Measurements from ENCODE around the gene YES1. TPM values are rescaled to one million over a fixed set of nuclear protein-coding genes. Genes with fewer than 3 reads are reported as not detected.

YES1 gene
- total and polyA plus RNA-seq, 8 donors: 10.7 to 35.2 (median 29.2) TPM

GRCh38 chr18:833197-833596, 21.2 kb upstream of the YES1 start:
- DNase-seq (no peak), FAIRE-seq (no peak), ATAC-seq (no peak)
- WGBS, 2 donors: 53 to 59% methylated on average over 4 of the region's 4 CpGs
- Histone ChIP-seq H3K27me3 (no peaks in the 10 kb centered on the region), H3K4me3 (no peak overlapping the region), H3K27ac (no peak overlapping the region), H3K4me1 (no peaks in the 10 kb centered on the region), H3K36me3 (no peaks in the 10 kb centered on the region), H3K9me3 (no peaks in the 10 kb centered on the region)
- no peak for TF ChIP-seq CTCF (IDR thresholded peaks at IDR 0.05)
- intact Hi-C loops (cut with DNase I): loop anchor here in 2 of 3 donors (5.0 to 10.0 kb wide), 2 partner anchors 91 to 208 kb away; no protein-coding TSS in a partner anchor

GRCh38 chr18:832085-832681, 20.1 kb upstream of the YES1 start:
- Histone ChIP-seq H3K9me3 (no peaks in the 10 kb centered on the region), H3K4me3 (no peak overlapping the region), H3K4me1 (no peaks in the 10 kb centered on the region), H3K36me3 (no peaks in the 10 kb centered on the region), H3K27me3 (no peaks in the 10 kb centered on the region), H3K27ac (no peak overlapping the region)
- peak in 4 of 6 donors; percentile 16 to 56 (median 39) for DNase-seq
- no peak for FAIRE-seq
- 10 to 14% methylated on average over 16 of the region's 16 CpGs for WGBS, 2 donors
- TF ChIP-seq CTCF (IDR thresholded peaks at IDR 0.05): no peak
- intact Hi-C loops (cut with DNase I): loop anchor here in 2 of 3 donors (5.0 to 10.0 kb wide), 2 partner anchors 90 to 207 kb away; no protein-coding TSS in a partner anchor
- ATAC-seq: peak in 3 of 4 donors; percentile 33 to 66 (median 54)

- H3K27ac ChIP-seq: no peak overlapping the region
- no peaks in the 10 kb centered on the region for H3K27me3 ChIP-seq
- H3K4me3 ChIP-seq: no peak overlapping the region
- intact Hi-C loops (cut with DNase I): loop anchor here in 2 of 3 donors (5.0 to 10.0 kb wide), 2 partner anchors 88 to 206 kb away; no protein-coding TSS in a partner anchor
- FAIRE-seq (no peak), DNase-seq (no peak), ATAC-seq (peak in 3 of 4 donors; percentile 28 to 68 (median 34))
- no peaks in the 10 kb centered on the region for H3K4me1 ChIP-seq
- no peaks in the 10 kb centered on the region for H3K9me3 ChIP-seq
- no peaks in the 10 kb centered on the region for H3K36me3 ChIP-seq
- no peak for TF ChIP-seq CTCF (IDR thresholded peaks at IDR 0.05)
- WGBS, 2 donors: 32 to 35% methylated on average over 5 of the region's 5 CpGs
Measured at GRCh38 chr18:830315-830901, 18.4 kb upstream of the YES1 start.

- no peaks in the 10 kb centered on the region for H3K27me3 ChIP-seq
- FAIRE-seq (no peak), ATAC-seq (no peak), DNase-seq (no peak)
- H3K36me3 ChIP-seq: no peaks in the 10 kb centered on the region
- H3K4me3 ChIP-seq: no peak overlapping the region
- TF ChIP-seq CTCF (IDR thresholded peaks at IDR 0.05): no peak
- no peaks in the 10 kb centered on the region for H3K9me3 ChIP-seq
- H3K27ac ChIP-seq: no peak overlapping the region
- H3K4me1 ChIP-seq: no peaks in the 10 kb centered on the region
- intact Hi-C loops (cut with DNase I): no loop called here
- WGBS, 2 donors: 75 to 80% methylated on average over 6 of the region's 6 CpGs
Measured at GRCh38 chr18:829432-829831, 17.4 kb upstream of the YES1 start.
